SJCRH30 (cell line): Measurements from ENCODE around the gene NAB2. TPM values are rescaled to one million over a fixed set of nuclear protein-coding genes. Genes with fewer than 3 reads are reported as not detected.
A peak's percentile ranks its signal among the peaks of the same experiment; 100 is the strongest.

Source experiments
- DNase-seq, 2 experiments: peaks; one replicate each; pipeline ENCODE4 v3.0.0-alpha.2; 2015 to 2020
- H3K27ac ChIP-seq: fragments of 250-450 bp; sonication (Bioruptor Pico); 2 replicates; pipeline ENCODE4 v1.5.1; 2020; ENCODE audit warnings: mild to moderate bottlenecking, moderate library complexity
- H3K27me3 ChIP-seq: fragments of 250-450 bp; sonication (Bioruptor Pico); 2 replicates; pipeline ENCODE4 v1.5.1; 2020; ENCODE audit warnings: mild to moderate bottlenecking, moderate library complexity
- H3K36me3 ChIP-seq: fragments of 250-450 bp; sonication (Bioruptor Pico); 2 replicates; pipeline ENCODE4 v1.5.1; 2020; ENCODE audit warnings: mild to moderate bottlenecking, moderate library complexity
- H3K4me1 ChIP-seq: fragments of 250-450 bp; sonication (Bioruptor Pico); 2 replicates; pipeline ENCODE4 v1.5.1; 2020; ENCODE audit warnings: mild to moderate bottlenecking, moderate library complexity
- H3K4me3 ChIP-seq: fragments of 250-450 bp; sonication (Bioruptor Pico); 2 replicates; pipeline ENCODE4 v1.5.1; 2020; ENCODE audit warnings: mild to moderate bottlenecking, moderate library complexity
- H3K9me3 ChIP-seq: fragments of 250-450 bp; sonication (Bioruptor Pico); replicated peaks from 2 replicates; pipeline ENCODE4 v1.5.1; 2020; ENCODE audit warnings: mild to moderate bottlenecking, moderate library complexity
- total RNA-seq: library from RNA; depleted of rRNA; stranded (reverse); fragments of >200 nt; shearing (Covaris generic); gene quantifications from 2 replicates; pipeline ENCODE4 v1.2.3, GENCODE V29; 2014

NAB2 gene
- total RNA-seq, 1 experiment from 2014 or later: 89.9 TPM

- Histone ChIP-seq H3K4me3 (no peak overlapping the region), H3K9me3 (no peaks in the 10 kb centered on the region; the same call in 1 of the 2 replicates), H3K27ac (no peak overlapping the region), H3K27me3 (peaks cover 34% of the 10 kb centered on the region), H3K4me1 (peaks cover 9% of the 10 kb centered on the region), H3K36me3 (no peaks in the 10 kb centered on the region)
- DNase-seq: peak; percentile 99 to 100
Observed at GRCh38 chr12:57124261-57124877, 35.5 kb downstream of the NAB2 start.

GRCh38 chr12:57126061-57126460, 37.1 kb downstream of the NAB2 start:
- Histone ChIP-seq H3K27me3 (peaks cover 34% of the 10 kb centered on the region), H3K4me1 (peaks cover 16% of the 10 kb centered on the region), H3K9me3 (no peaks in the 10 kb centered on the region; the same call in 1 of the 2 replicates), H3K4me3 (no peak overlapping the region), H3K27ac (no peak overlapping the region), H3K36me3 (no peaks in the 10 kb centered on the region)
- no peak for DNase-seq

- Histone ChIP-seq H3K36me3 (no peaks in the 10 kb centered on the region), H3K4me3 (no peak overlapping the region), H3K4me1 (peaks cover 19% of the 10 kb centered on the region), H3K9me3 (no peaks in the 10 kb centered on the region; the same call in 1 of the 2 replicates), H3K27me3 (peaks cover 34% of the 10 kb centered on the region), H3K27ac (no peak overlapping the region)
- DNase-seq: peak in 1 of 2 experiments; percentile 60
Observed at GRCh38 chr12:57126561-57126960, 37.6 kb downstream of the NAB2 start.

- Histone ChIP-seq H3K27me3 (peaks cover 34% of the 10 kb centered on the region), H3K36me3 (no peaks in the 10 kb centered on the region), H3K4me1 (peaks cover 25% of the 10 kb centered on the region), H3K27ac (no peak overlapping the region), H3K4me3 (peak overlapping the region; percentile 93), H3K9me3 (no peaks in the 10 kb centered on the region; the same call in 1 of the 2 replicates)
- peak; percentile 90 to 96 for DNase-seq
Observed at GRCh38 chr12:57127101-57127725, 38.3 kb downstream of the NAB2 start.

GRCh38 chr12:57127726-57128518, 39.0 kb downstream of the NAB2 start, which contains the start of gene LRP1:
Gene LRP1, plus strand, starts transcription at chr12:57128483. Its CDS starts 482 bp downstream, at chr12:57128965.
- DNase-seq: peak; percentile 100
- peaks cover 28% of the 10 kb centered on the region for H3K27me3 ChIP-seq
- H3K27ac ChIP-seq: peak within 1 kb of the TSS; percentile 8; the same call in 1 of the 2 replicates
- H3K4me3 ChIP-seq: peak within 1 kb of the TSS; percentile 93
- H3K4me1 ChIP-seq: peaks cover 32% of the 10 kb centered on the region
- no peaks in the 10 kb centered on the region; the same call in 1 of the 2 replicates for H3K9me3 ChIP-seq
- H3K36me3 ChIP-seq: no peaks in the 10 kb centered on the region

- H3K36me3 ChIP-seq: no peaks in the 10 kb centered on the region
- H3K27ac ChIP-seq: no peak overlapping the region
- DNase-seq: peak; percentile 82 to 84
- H3K27me3 ChIP-seq: peaks cover 27% of the 10 kb centered on the region
- H3K9me3 ChIP-seq: no peaks in the 10 kb centered on the region; the same call in 1 of the 2 replicates
- peak overlapping the region; percentile 93 for H3K4me3 ChIP-seq
- peaks cover 38% of the 10 kb centered on the region for H3K4me1 ChIP-seq
Observed at GRCh38 chr12:57128519-57129247, 39.8 kb downstream of the NAB2 start.

GRCh38 chr12:57129321-57129842, 40.5 kb downstream of the NAB2 start:
- peaks cover 40% of the 10 kb centered on the region for H3K4me1 ChIP-seq
- no peaks in the 10 kb centered on the region for H3K36me3 ChIP-seq
- no peak overlapping the region for H3K27ac ChIP-seq
- DNase-seq: peak; percentile 82
- H3K4me3 ChIP-seq: peak overlapping the region; percentile 93
- H3K27me3 ChIP-seq: peaks cover 24% of the 10 kb centered on the region
- no peaks in the 10 kb centered on the region for H3K9me3 ChIP-seq

- no peaks in the 10 kb centered on the region for H3K36me3 ChIP-seq
- H3K27me3 ChIP-seq: peaks cover 19% of the 10 kb centered on the region
- H3K9me3 ChIP-seq: no peaks in the 10 kb centered on the region
- H3K4me1 ChIP-seq: peaks cover 40% of the 10 kb centered on the region
- H3K27ac ChIP-seq: no peak overlapping the region
- peak overlapping the region; percentile 93 for H3K4me3 ChIP-seq
- no peak for DNase-seq
Observed at GRCh38 chr12:57129889-57130288, 41.0 kb downstream of the NAB2 start.

GRCh38 chr12:57130941-57131340, 42.0 kb downstream of the NAB2 start:
- H3K27ac ChIP-seq: no peak overlapping the region

GRCh38 chr12:57131896-57132744, 43.2 kb downstream of the NAB2 start:
- Histone ChIP-seq H3K36me3 (no peaks in the 10 kb centered on the region), H3K9me3 (no peaks in the 10 kb centered on the region), H3K27ac (no peak overlapping the region; the same call in 1 of the 2 replicates), H3K27me3 (peaks cover 2% of the 10 kb centered on the region), H3K4me1 (peaks cover 42% of the 10 kb centered on the region), H3K4me3 (no peak overlapping the region)
- DNase-seq: peak in 1 of 2 experiments; percentile 87

More at GRCh38 chr12:57130941-57131340, 42.0 kb downstream of the NAB2 start:
- Histone ChIP-seq H3K9me3 (no peaks in the 10 kb centered on the region), H3K4me3 (no peak overlapping the region), H3K27me3 (peaks cover 12% of the 10 kb centered on the region), H3K36me3 (no peaks in the 10 kb centered on the region), H3K4me1 (peaks cover 46% of the 10 kb centered on the region)
- no peak for DNase-seq

- Histone ChIP-seq H3K36me3 (no peaks in the 10 kb centered on the region), H3K27ac (peak overlapping the region; percentile 23), H3K27me3 (no peaks in the 10 kb centered on the region), H3K9me3 (no peaks in the 10 kb centered on the region), H3K4me1 (peaks cover 40% of the 10 kb centered on the region), H3K4me3 (no peak overlapping the region)
- peak in 1 of 2 experiments; percentile 74 for DNase-seq
Observed at GRCh38 chr12:57133013-57133569, 44.2 kb downstream of the NAB2 start.

- H3K27ac ChIP-seq: no peak overlapping the region
- H3K4me3 ChIP-seq: no peak overlapping the region
- no peak for DNase-seq
- no peaks in the 10 kb centered on the region for H3K27me3 ChIP-seq
- no peaks in the 10 kb centered on the region for H3K36me3 ChIP-seq
- no peaks in the 10 kb centered on the region for H3K9me3 ChIP-seq
- peaks cover 43% of the 10 kb centered on the region for H3K4me1 ChIP-seq
Observed at GRCh38 chr12:57133916-57134315, 45.0 kb downstream of the NAB2 start.

- no peak for DNase-seq
- H3K4me3 ChIP-seq: no peak overlapping the region
- peaks cover 9% of the 10 kb centered on the region for H3K36me3 ChIP-seq
- H3K27me3 ChIP-seq: no peaks in the 10 kb centered on the region
- H3K9me3 ChIP-seq: no peaks in the 10 kb centered on the region
- no peak overlapping the region for H3K27ac ChIP-seq
- peaks cover 36% of the 10 kb centered on the region for H3K4me1 ChIP-seq
Observed at GRCh38 chr12:57134949-57135348, 46.0 kb downstream of the NAB2 start.
